Type B pancreatic cell (in vitro differentiated cells): ENCODE data around the gene ZBTB8A. TPM values are rescaled to one million over a fixed set of nuclear protein-coding genes. Genes with fewer than 3 reads are reported as not detected.
"Not testable (repeated sequence)": the region's sequence is repeated elsewhere in the genome, so short reads cannot be mapped to it uniquely, and the experiment has no call there.

Experiments
- DNase-seq: peaks from one replicate; pipeline ENCODE4 v3.0.0; 2021; ENCODE audit warnings: mixed read lengths; ENCODE audit not compliant: unreplicated experiment; ENCODE audit errors: extremely low spot score
- H3K27ac Mint-ChIP-seq: 2 replicates; pipeline ENCODE4 v1.8.0; 2021; ENCODE audit warnings: mild to moderate bottlenecking, mixed read lengths
- H3K27me3 Mint-ChIP-seq: 2 replicates; pipeline ENCODE4 v1.8.0; 2021; ENCODE audit warnings: mixed read lengths
- H3K36me3 Mint-ChIP-seq: 2 replicates; pipeline ENCODE4 v1.8.0; 2021; ENCODE audit warnings: mixed read lengths
- H3K4me1 Mint-ChIP-seq: one replicate; pipeline ENCODE4 v1.8.0; 2021; ENCODE audit warnings: mixed read lengths; ENCODE audit not compliant: unreplicated experiment
- H3K4me3 Mint-ChIP-seq: 2 replicates; pipeline ENCODE4 v1.8.0; 2021; ENCODE audit warnings: mild to moderate bottlenecking, mixed read lengths
- H3K9me3 Mint-ChIP-seq: 2 replicates; pipeline ENCODE4 v1.8.0; 2021; ENCODE audit warnings: mixed read lengths
- total RNA-seq: library from RNA; stranded (reverse); gene quantifications from 2 replicates; pipeline ENCODE4 v1.2.1, GENCODE V29; 2021; ENCODE audit warnings: low replicate concordance
- TF ChIP-seq, protein P1 (sequence below): fragments of 200-600 bp; sonication (generic); conservative IDR thresholded peaks from 2 replicates; pipeline ENCODE4 v1.5.0; 2021; ENCODE audit warnings: antibody characterized with exemption, mild to moderate bottlenecking

The ZBTB8A gene
- total RNA-seq, 1 donor from 2014 or later, result 9.5 TPM

DNA sequence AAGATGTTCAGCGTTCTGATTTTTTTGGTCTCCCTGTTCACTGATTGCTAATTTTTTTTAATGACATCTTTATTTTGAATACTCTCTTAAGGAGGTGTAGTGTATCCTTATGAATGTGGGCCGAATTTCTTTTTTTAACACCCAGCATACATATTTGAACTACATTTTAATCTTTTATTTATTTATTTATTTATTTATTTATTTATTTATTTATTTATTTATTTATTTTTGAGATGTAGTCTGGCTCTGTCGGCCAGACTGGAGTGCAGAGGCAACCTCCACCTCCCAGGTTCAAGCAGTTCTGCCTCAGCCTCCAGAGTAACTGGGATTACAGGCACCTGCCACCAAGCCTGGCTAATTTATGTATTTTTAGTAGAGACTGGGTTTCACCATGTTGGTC is 15.1 kb downstream of the ZBTB8A start:
- TF ChIP-seq, protein P1, sequence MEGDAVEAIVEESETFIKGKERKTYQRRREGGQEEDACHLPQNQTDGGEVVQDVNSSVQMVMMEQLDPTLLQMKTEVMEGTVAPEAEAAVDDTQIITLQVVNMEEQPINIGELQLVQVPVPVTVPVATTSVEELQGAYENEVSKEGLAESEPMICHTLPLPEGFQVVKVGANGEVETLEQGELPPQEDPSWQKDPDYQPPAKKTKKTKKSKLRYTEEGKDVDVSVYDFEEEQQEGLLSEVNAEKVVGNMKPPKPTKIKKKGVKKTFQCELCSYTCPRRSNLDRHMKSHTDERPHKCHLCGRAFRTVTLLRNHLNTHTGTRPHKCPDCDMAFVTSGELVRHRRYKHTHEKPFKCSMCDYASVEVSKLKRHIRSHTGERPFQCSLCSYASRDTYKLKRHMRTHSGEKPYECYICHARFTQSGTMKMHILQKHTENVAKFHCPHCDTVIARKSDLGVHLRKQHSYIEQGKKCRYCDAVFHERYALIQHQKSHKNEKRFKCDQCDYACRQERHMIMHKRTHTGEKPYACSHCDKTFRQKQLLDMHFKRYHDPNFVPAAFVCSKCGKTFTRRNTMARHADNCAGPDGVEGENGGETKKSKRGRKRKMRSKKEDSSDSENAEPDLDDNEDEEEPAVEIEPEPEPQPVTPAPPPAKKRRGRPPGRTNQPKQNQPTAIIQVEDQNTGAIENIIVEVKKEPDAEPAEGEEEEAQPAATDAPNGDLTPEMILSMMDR, result no peak
- H3K9me3 Mint-ChIP-seq, result no peaks in the 10 kb centered on the region

DNA sequence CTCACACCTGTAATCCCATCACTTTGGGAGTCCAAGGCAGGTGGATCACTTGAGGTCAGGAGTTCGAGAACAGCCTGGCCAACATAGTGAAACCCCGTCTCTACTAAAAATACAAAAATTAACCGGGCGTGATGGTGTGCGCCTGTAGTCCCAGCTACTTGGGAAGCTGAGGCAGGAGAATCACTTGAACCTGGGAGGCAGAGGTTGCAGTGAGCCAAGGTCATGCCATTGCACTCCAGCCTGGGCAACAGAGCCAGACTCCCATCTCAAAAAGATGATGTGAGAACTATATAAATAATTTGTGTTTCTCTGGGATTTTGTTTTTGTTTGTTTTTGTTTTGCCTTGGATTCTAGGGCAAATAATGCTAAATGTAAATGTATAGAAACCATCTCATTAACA is 17.8 kb downstream of the ZBTB8A start:
- peaks cover 18% of the 10 kb centered on the region for H3K36me3 Mint-ChIP-seq
- not testable (repeated sequence) for H3K4me1 Mint-ChIP-seq, DNase-seq, H3K4me3 Mint-ChIP-seq, H3K27me3 Mint-ChIP-seq, H3K27ac Mint-ChIP-seq, H3K9me3 Mint-ChIP-seq

More for the DNA sequence above, 15.1 kb downstream of the ZBTB8A start:
- Mint-ChIP-seq H3K4me3 (no peak overlapping the region), H3K27me3 (no peaks in the 10 kb centered on the region), H3K36me3 (peaks cover 8% of the 10 kb centered on the region), H3K27ac (no peak overlapping the region), H3K4me1 (peaks cover 5% of the 10 kb centered on the region)
- no peak for DNase-seq

DNA sequence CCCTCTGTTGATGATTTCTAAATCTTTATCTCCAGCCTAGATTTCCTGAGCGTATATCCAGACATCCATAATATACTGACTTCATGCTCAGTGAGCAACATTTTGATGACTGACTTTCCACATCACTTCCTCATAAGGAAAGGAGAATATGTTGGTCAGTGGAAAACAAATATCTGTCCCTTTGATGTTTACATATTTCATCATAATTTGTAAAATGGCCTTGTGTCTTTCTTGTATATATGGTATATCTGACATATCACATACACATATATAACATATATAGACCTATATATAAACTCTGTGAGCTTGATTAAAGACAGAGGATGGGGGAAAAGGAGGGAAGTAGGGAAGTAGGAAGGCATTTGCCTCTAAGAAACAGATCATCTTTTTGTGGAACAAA is 18.6 kb downstream of the ZBTB8A start:
- Mint-ChIP-seq H3K4me3 (no peak overlapping the region), H3K9me3 (no peaks in the 10 kb centered on the region), H3K27me3 (no peaks in the 10 kb centered on the region), H3K36me3 (peaks cover 18% of the 10 kb centered on the region), H3K27ac (no peak overlapping the region), H3K4me1 (no peaks in the 10 kb centered on the region)
- TF ChIP-seq, protein P1, result no peak
- no peak for DNase-seq

DNA sequence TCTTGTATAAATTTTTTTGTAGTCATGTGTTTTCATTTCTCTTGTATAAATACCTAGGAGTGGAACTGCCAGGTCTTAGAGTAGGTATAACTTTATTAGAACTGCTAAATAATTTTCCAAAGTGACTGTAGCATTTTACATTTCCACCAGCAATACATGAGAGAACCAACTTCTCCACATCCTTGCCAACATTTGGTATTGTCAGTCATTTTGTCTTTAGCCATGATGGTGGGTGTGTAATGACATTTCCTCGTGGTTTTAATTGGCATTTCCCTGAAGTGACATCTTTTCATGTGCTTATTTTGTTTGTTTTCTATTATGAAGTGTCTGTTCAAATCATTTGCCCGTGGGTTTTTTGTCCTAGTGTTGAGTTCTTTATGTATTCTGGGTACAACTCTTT is 29.7 kb downstream of the ZBTB8A start:
- H3K27me3 Mint-ChIP-seq, result no peaks in the 10 kb centered on the region
- no peak overlapping the region for H3K27ac Mint-ChIP-seq
- H3K9me3 Mint-ChIP-seq, result no peaks in the 10 kb centered on the region
- TF ChIP-seq, protein P1, result no peak
- peaks cover 15% of the 10 kb centered on the region for H3K36me3 Mint-ChIP-seq
- H3K4me3 Mint-ChIP-seq, result no peak overlapping the region
- H3K4me1 Mint-ChIP-seq, result no peaks in the 10 kb centered on the region
- DNase-seq, result no peak

DNA sequence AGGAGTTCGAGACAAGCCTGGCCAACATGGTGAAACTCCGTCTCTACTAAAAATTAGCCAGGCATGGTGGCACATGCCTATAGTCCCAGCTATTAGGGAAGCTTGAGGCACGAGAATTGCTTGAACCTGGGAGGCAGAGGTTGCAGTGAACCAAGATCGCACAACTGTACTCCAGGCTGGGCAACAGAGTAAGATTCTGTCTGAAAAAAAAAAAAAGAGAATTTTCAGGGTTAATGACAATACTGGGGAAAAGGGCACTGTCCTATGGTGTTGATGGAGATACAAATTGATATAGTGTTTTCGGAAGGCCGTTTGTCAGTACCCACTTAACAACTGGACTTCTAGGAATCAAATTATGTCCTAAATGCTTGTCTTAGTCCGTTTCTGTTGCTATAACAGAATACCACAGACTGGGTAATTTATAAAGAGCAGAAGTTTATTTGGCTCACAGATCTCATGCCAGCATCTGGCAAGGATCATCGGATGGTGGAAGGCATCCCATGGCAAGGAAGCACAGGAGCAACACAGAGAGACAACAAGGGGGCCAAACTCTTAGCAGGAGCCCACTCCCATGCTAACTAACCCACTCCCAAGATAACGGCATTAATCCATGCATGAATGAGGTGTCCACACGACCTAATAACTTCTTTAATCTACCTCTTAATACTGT is 41.3 kb downstream of the ZBTB8A start:
- no peaks in the 10 kb centered on the region for H3K4me1 Mint-ChIP-seq
- H3K4me3 Mint-ChIP-seq, result no peak overlapping the region
- no peaks in the 10 kb centered on the region for H3K27me3 Mint-ChIP-seq
- H3K9me3 Mint-ChIP-seq, result no peaks in the 10 kb centered on the region
- DNase-seq, result no peak
- H3K36me3 Mint-ChIP-seq, result peaks cover 11% of the 10 kb centered on the region
- TF ChIP-seq, protein P1, result no peak
- H3K27ac Mint-ChIP-seq, result no peak overlapping the region

DNA sequence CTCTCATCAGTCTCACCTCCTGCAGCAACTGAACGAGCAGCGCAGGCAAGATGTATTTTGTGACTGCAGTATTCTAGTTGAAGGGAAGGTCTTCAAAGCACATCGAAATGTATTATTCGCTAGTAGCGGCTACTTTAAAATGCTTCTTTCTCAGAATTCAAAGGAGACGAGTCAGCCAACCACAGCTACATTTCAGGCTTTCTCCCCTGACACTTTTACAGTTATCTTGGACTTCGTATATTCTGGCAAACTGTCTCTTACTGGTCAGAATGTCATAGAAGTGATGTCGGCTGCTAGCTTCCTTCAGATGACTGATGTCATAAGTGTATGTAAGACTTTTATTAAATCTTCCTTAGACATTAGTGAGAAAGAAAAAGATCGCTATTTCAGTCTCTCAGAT is 53.7 kb downstream of the ZBTB8A start:
- TF ChIP-seq, protein P1, result no peak
- Mint-ChIP-seq H3K36me3 (peaks cover 12% of the 10 kb centered on the region), H3K4me1 (no peaks in the 10 kb centered on the region), H3K27ac (no peak overlapping the region), H3K9me3 (no peaks in the 10 kb centered on the region), H3K27me3 (no peaks in the 10 kb centered on the region), H3K4me3 (no peak overlapping the region)
- DNase-seq, result no peak
